ENCODE measurements around the gene SLC9C2. TPM values are rescaled to one million over a fixed set of nuclear protein-coding genes. Genes with fewer than 3 reads are reported as not detected.
"Not testable (repeated sequence)": the region's sequence is repeated elsewhere in the genome, so short reads cannot be mapped to it uniquely, and the experiment has no call there.

Gene SLC9C2
- total RNA-seq (2014; rRNA removed; shearing (Covaris generic)): not detected in 2 replicates
- not detected in 2 replicates for polyA plus RNA-seq (2015; cell fraction: cytosol; rRNA removed)
- polyA plus RNA-seq (2015; cell fraction: nucleus; rRNA removed): not detected in 2 replicates

DNA sequence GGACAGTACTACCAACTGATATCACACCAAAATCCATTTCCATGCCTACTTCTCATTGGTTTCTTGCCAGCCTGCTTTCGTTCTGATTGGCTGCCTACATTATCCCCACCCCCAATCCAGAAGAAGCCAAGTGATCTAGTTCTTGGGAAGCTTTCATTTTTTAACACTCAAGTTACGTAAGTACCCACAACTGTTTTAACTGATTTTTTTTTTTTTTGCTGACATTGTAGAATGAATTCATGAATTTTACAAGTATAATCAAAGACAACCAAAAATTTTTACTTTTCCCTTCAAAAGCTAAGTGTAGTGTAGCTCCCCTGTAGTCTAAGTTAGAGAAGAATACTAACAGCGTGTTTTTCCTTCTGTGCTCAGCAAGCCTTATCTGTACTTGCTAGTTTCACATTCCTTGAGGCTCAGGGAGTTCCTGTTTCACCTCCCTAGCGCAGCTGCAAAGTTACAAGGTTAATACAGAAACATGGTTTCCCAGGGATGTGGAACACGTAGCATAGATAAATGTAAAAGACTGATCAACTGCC is at the start of gene SLC9C2:
TSS of gene SLC9C2 (minus strand) at position 17 of the 536 bp plus-strand sequence. CDS start 1,296 bp downstream, outside the sequence.
- no peak for DNase-seq (ENCODE audit: low read depth)

DNA sequence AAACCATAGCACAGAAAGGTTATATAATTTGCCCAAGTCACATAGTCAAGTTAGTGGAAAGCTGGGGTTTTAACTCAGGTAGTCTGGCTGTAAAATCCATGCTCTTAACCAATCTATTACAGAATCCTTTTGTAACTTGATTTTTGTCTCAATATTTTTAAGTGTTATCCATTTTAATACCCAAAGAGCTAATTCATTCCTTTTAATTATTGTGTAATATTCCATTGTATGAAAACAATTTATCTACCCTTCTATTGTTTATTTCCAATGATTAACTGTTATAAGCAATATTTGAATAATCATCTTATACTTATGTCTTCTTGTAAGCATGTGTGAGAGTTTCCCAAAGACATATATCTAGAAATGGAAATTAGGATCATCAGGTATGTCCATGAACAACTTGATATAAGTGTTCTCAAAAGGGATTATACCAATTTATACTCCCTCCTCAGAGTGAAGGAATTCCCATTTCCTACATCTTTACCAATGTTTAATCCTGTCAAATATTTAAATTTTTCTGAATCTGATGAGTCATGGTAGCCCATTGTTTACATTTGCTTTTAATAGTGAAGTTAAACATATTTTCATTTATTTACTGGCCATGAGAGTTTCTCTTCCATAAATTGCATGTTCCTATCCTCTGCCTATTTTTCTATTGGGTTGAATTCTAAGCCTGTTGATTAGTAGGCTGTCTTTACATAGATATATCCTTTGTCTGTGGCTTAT is 46.2 kb upstream of the SLC9C2 start:
- no peak for DNase-seq (ENCODE audit: low read depth)

DNA sequence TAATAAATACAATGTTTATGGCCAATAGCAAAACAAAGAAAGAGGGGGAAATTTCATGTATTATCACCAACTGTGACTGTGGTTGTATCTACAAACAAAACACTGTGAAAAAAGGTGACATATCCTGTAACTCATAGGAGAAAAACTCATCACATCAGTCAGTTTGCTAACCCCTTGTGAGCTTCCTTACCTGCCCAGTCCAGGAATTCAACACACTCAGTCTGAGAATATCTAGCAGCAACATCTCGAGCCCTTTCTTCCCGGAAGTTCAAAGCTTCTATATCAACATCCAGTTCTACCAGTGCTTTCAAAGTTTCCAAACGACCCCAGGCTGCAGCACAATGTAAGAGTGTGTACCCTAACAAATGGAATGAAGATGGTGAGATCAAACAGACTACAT is 43.8 kb upstream of the SLC9C2 start:
- DNase-seq (ENCODE audit: low read depth): no peak

GRCh38 chr1:173642450-173643139 is 39.7 kb upstream of the SLC9C2 start:
- peak; percentile 35 for DNase-seq (ENCODE audit: low read depth)

GRCh38 chr1:173639102-173639501 is 36.2 kb upstream of the SLC9C2 start:
- DNase-seq (ENCODE audit: low read depth): no peak

GRCh38 chr1:173638043-173639021 is 35.5 kb upstream of the SLC9C2 start:
- DNase-seq (ENCODE audit: low read depth): no peak

- peak; percentile 36 for DNase-seq (ENCODE audit: low read depth)
Observed at GRCh38 chr1:173637236-173638042, 34.6 kb upstream of the SLC9C2 start.

- DNase-seq (ENCODE audit: low read depth): no peak
Observed at GRCh38 chr1:173635116-173635515, 32.2 kb upstream of the SLC9C2 start, which contains the start of gene TEX50. Gene TEX50, plus strand, starts transcription at chr1:173635338. Its CDS starts 184 bp downstream, at chr1:173635522.

- no peak for DNase-seq (ENCODE audit: low read depth)
Observed at GRCh38 chr1:173628888-173629287, 26.0 kb upstream of the SLC9C2 start.

- no peak for DNase-seq (ENCODE audit: low read depth)
Observed at GRCh38 chr1:173627269-173627668, 24.4 kb upstream of the SLC9C2 start.

- DNase-seq (ENCODE audit: low read depth): no peak
Observed at GRCh38 chr1:173616859-173617258, 14.0 kb upstream of the SLC9C2 start.

DNA sequence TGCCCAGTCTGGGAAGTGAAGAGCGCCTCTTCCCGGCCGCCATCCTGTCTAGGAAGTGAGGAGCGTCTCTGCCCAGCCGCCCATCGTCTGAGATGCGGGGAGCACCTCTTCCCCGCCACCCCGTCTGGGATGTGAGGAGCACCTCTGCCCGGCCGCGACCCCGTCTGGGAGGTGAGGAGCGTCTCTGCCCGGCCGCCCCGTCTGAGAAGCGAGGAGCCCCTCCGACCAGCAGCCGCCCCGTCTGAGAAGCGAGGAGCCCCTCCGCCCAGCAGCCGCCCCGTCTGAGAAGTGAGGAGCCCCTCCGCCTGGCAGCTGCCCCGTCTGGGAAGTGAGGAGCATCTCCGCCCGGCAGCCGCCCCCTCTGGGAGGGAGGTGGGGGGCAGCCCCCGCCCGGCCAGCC is 10.2 kb upstream of the SLC9C2 start:
- DNase-seq (ENCODE audit: low read depth): not testable (repeated sequence)

DNA sequence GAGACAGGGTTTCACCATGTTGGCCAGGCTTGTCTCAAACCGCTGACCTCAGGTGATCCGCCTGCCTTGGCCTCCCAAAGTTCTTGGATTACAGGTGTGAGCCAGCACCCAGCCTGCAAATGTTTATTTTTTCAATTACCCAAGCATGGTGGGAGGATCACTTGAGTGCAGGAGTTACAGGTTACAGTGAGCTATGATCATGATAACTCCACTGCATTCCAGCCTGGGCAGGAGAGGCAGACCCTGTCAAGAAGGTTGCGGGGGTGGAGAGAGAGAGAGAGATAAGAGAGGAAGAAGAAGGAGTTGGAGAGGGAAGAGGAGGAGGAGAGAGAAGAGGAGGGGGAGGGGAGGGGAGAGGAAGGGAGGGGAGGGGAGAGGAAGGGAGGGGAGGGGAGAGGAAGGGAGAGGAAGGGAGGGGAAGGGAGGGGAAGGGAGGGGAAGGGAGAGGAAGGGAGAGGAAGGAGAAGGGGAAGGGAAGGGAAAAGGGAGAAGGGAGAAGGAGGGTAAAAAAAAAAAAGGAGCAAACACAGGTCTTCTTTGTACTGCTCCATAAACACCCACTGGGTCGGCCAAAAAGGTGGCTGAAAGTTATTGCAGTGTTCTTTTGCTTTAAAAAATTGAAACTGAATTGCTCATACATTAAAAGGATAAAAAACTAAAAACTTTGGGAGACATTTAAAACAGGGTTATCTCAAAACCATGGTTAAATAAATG is 5.8 kb upstream of the SLC9C2 start:
- DNase-seq (ENCODE audit: low read depth): no peak

DNA sequence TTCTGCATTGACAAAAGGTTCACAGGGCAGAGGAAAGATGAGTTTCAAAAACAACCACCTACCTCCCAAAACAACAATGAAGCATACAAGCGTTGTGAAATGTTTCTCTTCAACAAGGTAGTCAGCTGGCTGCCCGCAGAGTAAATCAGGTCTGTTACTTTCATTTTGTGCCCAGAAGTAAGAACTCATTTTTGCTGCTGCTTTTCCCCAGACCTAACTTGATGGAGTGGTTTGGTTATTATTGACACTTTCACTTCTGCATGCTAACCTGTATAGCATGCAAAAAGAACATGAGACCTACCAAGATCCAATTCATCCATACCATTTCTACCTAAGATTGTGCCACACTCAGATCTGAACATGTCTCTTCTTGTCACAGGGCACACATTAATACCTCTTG is 1.3 kb downstream of the SLC9C2 start:
- no peak for DNase-seq (ENCODE audit: low read depth)

DNA sequence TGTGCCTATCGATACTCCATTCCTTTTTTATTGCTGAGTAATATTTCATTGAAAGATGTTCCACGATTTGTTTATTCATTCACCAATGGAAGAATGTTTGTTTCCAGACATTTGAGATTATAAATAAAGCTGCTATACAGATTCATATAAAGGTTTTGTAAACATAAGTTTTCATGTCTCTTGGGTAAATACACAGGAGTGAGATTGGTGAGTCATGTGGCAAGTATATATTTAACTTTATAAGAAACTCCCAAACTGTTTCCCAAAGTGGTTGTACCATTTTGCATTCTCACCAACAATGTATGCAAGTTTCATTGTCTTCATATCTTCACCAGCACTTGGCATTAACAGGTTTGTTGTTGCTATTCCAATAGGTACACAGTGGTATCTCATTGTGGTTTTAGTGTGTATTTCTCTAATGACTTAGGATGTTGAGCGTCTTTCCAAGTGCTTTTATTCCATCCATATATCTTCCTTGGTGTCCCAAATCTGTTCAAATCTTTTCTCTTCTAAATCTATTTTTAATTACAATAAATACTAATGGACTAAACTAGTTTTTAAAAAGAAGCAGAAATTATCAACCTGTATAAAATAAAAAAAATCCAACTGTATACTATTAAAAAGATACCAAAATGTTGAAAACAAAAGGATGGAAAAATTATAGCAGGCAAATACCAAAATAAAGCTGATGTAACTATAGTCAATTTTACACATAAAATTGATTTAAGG is 6.6 kb downstream of the SLC9C2 start:
- DNase-seq (ENCODE audit: low read depth): no peak

- not testable (repeated sequence) for DNase-seq (ENCODE audit: low read depth)
Observed at GRCh38 chr1:173591138-173591537, 11.7 kb downstream of the SLC9C2 start.

DNA sequence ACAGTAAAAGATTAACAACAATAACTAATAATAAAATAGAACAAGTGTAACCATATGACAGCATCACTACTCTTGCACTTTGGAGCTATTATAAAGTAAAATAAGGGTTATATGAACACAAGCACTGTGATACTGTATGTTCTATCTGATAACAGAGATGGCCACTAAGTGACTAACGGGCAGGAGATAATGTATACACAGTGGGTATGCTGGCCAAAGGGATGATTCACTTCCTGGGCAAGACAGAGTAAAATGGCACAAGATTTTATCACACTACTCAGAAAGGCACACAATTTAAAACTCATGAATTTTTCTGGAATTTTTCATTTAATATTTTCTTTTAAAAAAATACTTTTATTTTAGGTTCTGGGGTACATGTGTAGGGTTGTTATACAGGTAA is 12.3 kb downstream of the SLC9C2 start:
- DNase-seq (ENCODE audit: low read depth): peak; percentile 70

- DNase-seq (ENCODE audit: low read depth): no peak
Observed at GRCh38 chr1:173581383-173582079, 21.3 kb downstream of the SLC9C2 start.
